Central memory CD8-positive, alpha-beta T cell (primary cell): Measurements from ENCODE around the gene KDM6A.
"Not testable (repeated sequence)": the region's sequence is repeated elsewhere in the genome, so short reads cannot be mapped to it uniquely, and the experiment has no call there.

Experiments
- ATAC-seq: fragments of 150-1000 bp; cut with Tn5 transposase; replicated peaks from 2 replicates; pipeline ENCODE4 v1.10.0; 2022; ENCODE audit warnings: mild to moderate bottlenecking, moderate FRiP score, moderate number of reproducible peaks; ENCODE audit not compliant: poor library complexity, severe bottlenecking; ENCODE audit errors: extremely low read depth
- DNase-seq, 2 donors: peaks; one replicate each; pipeline ENCODE4 v3.0.0; 2021; ENCODE audit warnings: low spot score in 2 of 2
- H3K27ac Mint-ChIP-seq: one replicate; pipeline ENCODE4 v1.8.0; 2022; ENCODE audit warnings: low read depth, mild to moderate bottlenecking, moderate library complexity, mixed read lengths
- H3K27me3 Mint-ChIP-seq: one replicate; pipeline ENCODE4 v1.8.0; 2022; ENCODE audit warnings: mixed read lengths
- H3K36me3 Mint-ChIP-seq: one replicate; pipeline ENCODE4 v1.8.0; 2022; ENCODE audit warnings: mild to moderate bottlenecking, moderate library complexity, mixed read lengths; ENCODE audit not compliant: insufficient read depth
- H3K4me1 Mint-ChIP-seq: one replicate; pipeline ENCODE4 v1.8.0; 2022; ENCODE audit warnings: mixed read lengths
- H3K4me3 Mint-ChIP-seq: one replicate; pipeline ENCODE4 v1.8.0; 2022; ENCODE audit warnings: mild to moderate bottlenecking, moderate library complexity, mixed read lengths
- H3K9me3 Mint-ChIP-seq: one replicate; pipeline ENCODE4 v1.8.0; 2022; ENCODE audit warnings: mixed read lengths

Gene KDM6A

GRCh38 chrX:44911074-44911600, 38.1 kb downstream of the KDM6A start:
- not testable (repeated sequence) for H3K4me3 Mint-ChIP-seq, DNase-seq

DNA sequence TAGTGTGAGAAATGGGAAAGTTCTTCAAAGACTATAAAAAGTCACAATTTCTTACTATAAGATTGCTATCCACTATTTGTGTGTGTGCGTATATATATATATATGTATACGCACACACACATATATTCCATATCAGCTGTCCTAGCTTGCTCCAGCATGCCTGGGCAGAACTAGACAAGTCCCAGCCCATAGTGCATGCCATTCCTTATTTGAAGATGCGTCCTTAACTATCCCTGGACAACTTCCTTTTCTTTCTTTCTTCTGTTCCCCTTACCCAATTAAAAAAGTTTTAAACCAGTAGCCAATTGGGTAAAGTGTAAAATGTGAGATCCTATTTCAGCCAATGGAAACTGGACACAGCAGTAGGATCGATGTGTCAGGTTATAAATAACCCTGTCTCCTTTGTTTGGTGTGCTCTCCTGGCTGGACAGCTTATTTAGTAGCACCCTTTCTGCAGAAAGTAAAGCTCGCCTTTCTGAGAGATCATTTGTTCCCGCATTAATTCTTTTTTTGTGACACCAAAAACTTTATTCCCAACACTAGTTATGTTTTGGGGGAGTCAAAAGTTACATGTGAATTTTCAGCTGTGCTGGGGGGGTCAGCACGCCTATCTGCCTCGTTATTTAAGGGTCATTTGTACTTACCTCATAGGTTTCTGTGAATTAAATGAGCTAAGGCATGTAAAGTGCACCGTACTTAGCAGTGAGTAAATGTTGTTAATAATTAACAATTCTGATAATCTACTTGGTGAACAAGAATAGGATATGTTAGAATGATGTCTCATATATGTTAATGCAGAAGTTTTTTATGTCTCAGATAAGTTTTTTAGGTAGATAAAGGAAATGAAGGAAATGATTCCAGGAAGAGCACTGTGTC, 40.9 kb downstream of the KDM6A start:
- Mint-ChIP-seq H3K27me3 (no peaks in the 10 kb centered on the region), H3K9me3 (no peaks in the 10 kb centered on the region), H3K4me3 (no peak overlapping the region), H3K36me3 (peaks cover 6% of the 10 kb centered on the region), H3K27ac (peak overlapping the region; percentile 38), H3K4me1 (peaks cover 21% of the 10 kb centered on the region)
- no peak for ATAC-seq
- no peak for DNase-seq

More at GRCh38 chrX:44911074-44911600, 38.1 kb downstream of the KDM6A start:
- ATAC-seq, H3K27ac Mint-ChIP-seq, H3K9me3 Mint-ChIP-seq, H3K27me3 Mint-ChIP-seq: not testable (repeated sequence)
- H3K36me3 Mint-ChIP-seq: peaks cover 12% of the 10 kb centered on the region
- H3K4me1 Mint-ChIP-seq: peaks cover 34% of the 10 kb centered on the region

DNA sequence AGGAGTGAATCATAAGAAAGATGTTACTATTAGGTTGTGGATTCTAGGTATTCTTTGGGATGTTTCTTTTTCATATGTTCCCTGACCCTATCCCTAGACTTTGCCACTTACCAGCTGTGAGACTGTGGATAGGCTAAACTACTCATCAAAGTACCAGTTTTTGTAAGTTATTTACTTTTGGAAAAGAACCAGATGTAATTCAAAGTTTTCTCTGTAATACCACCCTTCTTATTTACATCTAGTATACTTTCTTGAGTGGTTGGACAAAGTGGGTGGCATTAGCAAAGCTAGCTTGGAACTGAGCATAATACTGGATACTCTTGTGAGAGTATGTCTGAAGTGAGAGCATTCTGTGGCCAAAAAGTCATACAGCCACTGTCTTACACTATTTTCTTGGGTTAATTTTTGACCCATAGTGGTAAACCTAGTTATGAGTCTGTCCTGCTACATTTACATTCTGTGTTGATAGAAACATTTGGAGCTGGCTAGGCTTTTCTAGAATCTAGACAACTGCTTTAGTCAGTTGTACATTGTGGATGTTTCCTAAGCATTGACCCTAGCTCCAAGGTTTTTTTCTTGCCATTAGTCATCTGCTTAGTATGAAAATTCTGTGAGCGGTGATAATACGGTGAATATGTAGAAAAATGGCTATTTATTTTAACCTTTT, 41.7 kb downstream of the KDM6A start:
- no peak overlapping the region for H3K4me3 Mint-ChIP-seq
- ATAC-seq: no peak
- H3K27me3 Mint-ChIP-seq: no peaks in the 10 kb centered on the region
- H3K4me1 Mint-ChIP-seq: peaks cover 26% of the 10 kb centered on the region
- DNase-seq: no peak
- no peak overlapping the region for H3K27ac Mint-ChIP-seq
- peaks cover 6% of the 10 kb centered on the region for H3K36me3 Mint-ChIP-seq
- no peaks in the 10 kb centered on the region for H3K9me3 Mint-ChIP-seq

DNA sequence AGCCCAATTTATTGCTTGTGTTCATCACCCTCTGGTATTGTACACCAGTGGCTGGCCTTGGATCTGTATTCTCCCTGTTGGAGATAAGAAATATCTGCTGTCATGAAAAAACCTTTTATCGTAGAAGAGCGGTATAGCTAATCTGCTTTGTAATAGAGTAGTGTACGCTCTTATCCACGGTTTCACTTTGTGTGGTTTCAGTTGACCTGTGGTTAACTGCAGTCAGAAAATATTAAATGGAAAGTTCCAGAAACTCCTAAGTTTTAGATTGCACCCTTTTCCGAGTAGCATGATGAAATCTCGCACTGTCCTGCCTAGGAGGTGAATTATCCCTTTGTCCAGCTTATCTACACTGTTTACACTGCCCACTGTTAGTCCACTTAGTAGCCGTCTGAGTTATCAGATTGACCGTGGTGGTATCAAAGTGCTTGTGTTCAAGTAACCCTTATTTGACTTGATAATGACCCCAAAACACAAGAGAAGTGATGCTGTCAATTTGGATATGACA, 42.4 kb downstream of the KDM6A start:
- Mint-ChIP-seq H3K27ac (no peak overlapping the region), H3K4me1 (peaks cover 26% of the 10 kb centered on the region), H3K36me3 (peaks cover 6% of the 10 kb centered on the region), H3K27me3 (no peaks in the 10 kb centered on the region), H3K9me3 (no peaks in the 10 kb centered on the region), H3K4me3 (no peak overlapping the region)
- ATAC-seq (no peak), DNase-seq (no peak)

DNA sequence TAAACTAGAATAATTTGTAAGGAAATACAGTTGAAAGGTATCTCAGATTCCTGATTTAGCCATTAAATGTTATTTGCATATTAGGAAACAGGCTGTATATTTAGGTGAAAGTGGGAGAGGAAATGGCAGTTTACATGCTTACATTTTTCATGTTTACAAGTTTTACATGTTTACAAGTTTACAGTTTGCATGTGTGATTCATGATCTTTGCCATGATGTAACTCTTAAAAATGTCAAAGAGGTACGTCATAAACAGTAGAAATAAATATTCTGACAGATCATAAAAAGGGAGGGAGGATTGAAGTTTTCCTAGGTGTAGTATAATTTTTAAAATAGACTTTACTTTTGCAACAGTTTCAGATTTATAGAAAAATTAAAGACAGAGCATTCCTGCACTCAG, 45.7 kb downstream of the KDM6A start:
- peaks cover 2% of the 10 kb centered on the region for H3K36me3 Mint-ChIP-seq
- no peak overlapping the region for H3K4me3 Mint-ChIP-seq
- ATAC-seq: no peak
- peaks cover 38% of the 10 kb centered on the region for H3K4me1 Mint-ChIP-seq
- no peaks in the 10 kb centered on the region for H3K9me3 Mint-ChIP-seq
- no peak overlapping the region for H3K27ac Mint-ChIP-seq
- H3K27me3 Mint-ChIP-seq: no peaks in the 10 kb centered on the region
- DNase-seq: no peak

GRCh38 chrX:44922980-44923379, 50.0 kb downstream of the KDM6A start:
- Mint-ChIP-seq H3K4me1 (peaks cover 53% of the 10 kb centered on the region), H3K27ac (peak overlapping the region; percentile 79), H3K4me3 (peak overlapping the region; percentile 63), H3K27me3 (no peaks in the 10 kb centered on the region), H3K36me3 (peaks cover 4% of the 10 kb centered on the region), H3K9me3 (no peaks in the 10 kb centered on the region)
- DNase-seq (no peak), ATAC-seq (no peak)

DNA sequence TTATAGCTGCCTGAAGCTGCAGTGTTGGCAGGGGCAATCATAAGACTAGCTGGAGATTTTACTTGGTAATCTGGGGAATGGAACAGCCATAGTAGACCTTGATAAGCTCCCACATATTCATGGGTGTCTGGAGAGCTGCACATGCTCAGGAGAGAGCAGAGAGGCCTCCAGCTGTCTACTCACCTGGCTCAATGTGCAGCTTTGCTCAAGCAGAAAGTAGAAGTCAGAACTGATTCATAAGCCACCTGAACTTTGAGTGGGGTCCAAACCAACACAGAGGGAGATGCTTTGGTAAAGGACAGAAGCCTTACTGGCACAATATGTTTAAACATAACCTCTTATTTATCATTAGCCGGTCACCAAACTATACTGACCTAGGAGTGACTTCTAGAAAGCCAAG, 54.4 kb downstream of the KDM6A start:
- H3K27ac Mint-ChIP-seq: no peak overlapping the region
- no peak for ATAC-seq
- H3K4me3 Mint-ChIP-seq: no peak overlapping the region
- no peaks in the 10 kb centered on the region for H3K27me3 Mint-ChIP-seq
- H3K9me3 Mint-ChIP-seq: no peaks in the 10 kb centered on the region
- no peak for DNase-seq
- H3K4me1 Mint-ChIP-seq: peaks cover 52% of the 10 kb centered on the region
- H3K36me3 Mint-ChIP-seq: peaks cover 4% of the 10 kb centered on the region

DNA sequence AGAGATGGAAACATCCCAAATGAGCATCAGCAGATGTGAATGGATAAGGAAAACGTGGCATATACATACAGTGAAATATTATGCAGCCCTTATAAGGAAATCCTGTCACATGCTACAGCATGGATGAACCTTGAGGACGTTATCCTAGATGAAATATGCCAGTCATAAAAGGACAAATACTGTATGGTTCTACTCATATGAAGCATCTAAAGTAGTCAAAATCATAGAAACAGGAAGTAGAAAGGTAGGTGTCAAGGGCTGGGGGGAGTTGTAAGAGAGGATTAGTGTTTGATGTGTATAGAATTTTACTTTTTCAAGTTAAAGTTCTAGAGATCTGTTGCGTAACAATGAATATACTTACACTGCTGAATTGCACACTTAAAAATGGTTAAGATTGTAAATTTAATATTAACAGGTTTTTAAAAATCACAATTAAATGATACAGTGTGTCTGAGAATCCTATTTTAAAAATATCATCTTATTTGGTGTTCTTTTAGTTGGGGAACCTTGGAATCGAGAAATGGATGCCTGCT, 58.5 kb downstream of the KDM6A start:
- Mint-ChIP-seq H3K4me3 (no peak overlapping the region), H3K27me3 (no peaks in the 10 kb centered on the region), H3K36me3 (peaks cover 11% of the 10 kb centered on the region), H3K9me3 (no peaks in the 10 kb centered on the region), H3K27ac (no peak overlapping the region), H3K4me1 (peaks cover 47% of the 10 kb centered on the region)
- no peak for DNase-seq
- ATAC-seq: no peak

- Mint-ChIP-seq H3K27me3 (no peaks in the 10 kb centered on the region), H3K36me3 (peaks cover 17% of the 10 kb centered on the region), H3K4me3 (peak overlapping the region; percentile 4), H3K4me1 (peaks cover 42% of the 10 kb centered on the region), H3K9me3 (no peaks in the 10 kb centered on the region), H3K27ac (no peak overlapping the region)
- DNase-seq (no peak), ATAC-seq (no peak)
These were observed 62.2 kb downstream of the KDM6A start for GRCh38 chrX:44935172-44935571.

- peaks cover 19% of the 10 kb centered on the region for H3K36me3 Mint-ChIP-seq
- ATAC-seq: no peak
- DNase-seq: no peak
- no peaks in the 10 kb centered on the region for H3K9me3 Mint-ChIP-seq
- no peak overlapping the region for H3K4me3 Mint-ChIP-seq
- H3K4me1 Mint-ChIP-seq: peaks cover 42% of the 10 kb centered on the region
- no peak overlapping the region for H3K27ac Mint-ChIP-seq
- H3K27me3 Mint-ChIP-seq: no peaks in the 10 kb centered on the region
These were observed 62.7 kb downstream of the KDM6A start for GRCh38 chrX:44935640-44936039.

DNA sequence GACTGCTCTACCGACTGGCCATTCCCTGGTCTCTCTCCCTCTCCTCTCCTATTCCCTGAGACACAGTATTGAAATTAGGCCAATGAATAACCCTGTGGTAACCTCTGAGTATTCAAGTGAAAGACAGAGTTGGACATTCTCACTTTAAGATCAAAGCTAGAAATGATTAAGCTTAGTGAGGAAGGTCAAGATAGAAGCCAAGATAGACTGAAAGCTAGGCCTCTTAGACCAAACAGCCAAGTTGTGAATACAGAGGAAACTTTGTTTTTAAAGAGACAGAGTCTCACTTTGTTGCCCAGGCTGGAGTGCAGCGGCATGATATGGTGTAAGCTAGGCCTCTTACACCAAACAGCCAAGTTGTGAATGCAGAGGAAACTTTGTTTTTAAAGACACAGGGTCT, 64.6 kb downstream of the KDM6A start:
- ATAC-seq: no peak
- Mint-ChIP-seq H3K36me3 (peaks cover 24% of the 10 kb centered on the region), H3K27me3 (no peaks in the 10 kb centered on the region), H3K27ac (no peak overlapping the region), H3K9me3 (no peaks in the 10 kb centered on the region), H3K4me3 (no peak overlapping the region), H3K4me1 (peaks cover 39% of the 10 kb centered on the region)
- DNase-seq: no peak

- peaks cover 39% of the 10 kb centered on the region for H3K4me1 Mint-ChIP-seq
- ATAC-seq: no peak
- no peaks in the 10 kb centered on the region for H3K27me3 Mint-ChIP-seq
- no peak for DNase-seq
- peak overlapping the region; percentile 23 for H3K4me3 Mint-ChIP-seq
- H3K36me3 Mint-ChIP-seq: peaks cover 24% of the 10 kb centered on the region
- H3K27ac Mint-ChIP-seq: peak overlapping the region; percentile 44
- H3K9me3 Mint-ChIP-seq: no peaks in the 10 kb centered on the region
These were observed 65.1 kb downstream of the KDM6A start for GRCh38 chrX:44938111-44938510.
